Erythroblast (primary cell): ENCODE measurements around the gene ALDH4A1.

Experiments
- GATA1 ChIP-seq: IDR thresholded peaks from 2 replicates; pipeline ENCODE4 v1.6.1; 2011; ENCODE audit warnings: low read depth, mild to moderate bottlenecking, control low read depth, low read length, moderate library complexity
- POLR2A ChIP-seq: IDR thresholded peaks from 2 replicates; pipeline ENCODE4 v1.6.1; 2011; ENCODE audit warnings: mild to moderate bottlenecking, low read length

DNA sequence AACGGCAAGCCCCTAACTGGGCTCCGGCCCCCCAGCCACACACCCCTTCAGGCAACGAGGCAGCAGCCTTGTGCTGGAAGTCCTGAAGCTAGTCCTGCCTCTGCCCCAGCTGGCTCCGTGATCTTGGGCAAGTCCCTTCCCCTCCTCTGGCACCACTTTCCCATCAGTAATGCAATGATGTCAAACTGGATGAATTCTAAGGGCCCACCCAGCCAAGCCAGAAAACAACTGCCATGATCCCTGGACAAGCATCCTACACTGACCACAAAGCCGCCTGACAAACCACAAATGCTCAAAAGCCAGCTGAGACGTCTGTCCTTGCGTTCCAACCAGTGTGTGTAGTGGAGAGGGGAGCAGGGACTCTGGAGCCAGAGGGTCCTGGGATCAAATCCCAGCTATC, 27.3 kb upstream of the ALDH4A1 start:
- TF ChIP-seq POLR2A (no peak), GATA1 (no peak)
